HEK293 (cell line): ENCODE data around the gene TEAD3.

ENCODE experiments used
- CTCF ChIA-PET: fragments of 350-600 bp; formaldehyde crosslinking; extraction: SDS; loops from one replicate; lab custom pipeline; 2021; ENCODE audit warnings: antibody characterized with exemption; lab: Yijun Ruan, JAX
- POLR2A ChIA-PET: fragments of 300-600 bp; formaldehyde crosslinking; extraction: SDS; loops from one replicate; lab custom pipeline; 2020; ENCODE audit warnings: antibody characterized with exemption, inconsistent platforms; lab: Yijun Ruan, JAX
- H3K27ac ChIP-seq: fragments of 200-500 bp; sonication (Bioruptor generic); 2 replicates; pipeline ENCODE4 v1.5.1; 2014; ENCODE audit warnings: low read depth, low read length, control low read depth, inconsistent platforms; ENCODE audit errors: extremely low read depth
- H3K36me3 ChIP-seq, 2 experiments: fragments of 200-500 bp in 1 of 2; sonication (Bioruptor generic) in 1 of 2; 1 replicate in 1 of 2; 2 replicates in 1 of 2; pipeline ENCODE4 v1.5.1; 2014 to 2017; ENCODE audit warnings: inconsistent platforms in 2 of 2, low read length in 2 of 2; ENCODE audit not compliant: control insufficient read depth in 2 of 2, insufficient read depth in 1 of 2
- H3K4me1 ChIP-seq: fragments of 200-500 bp; sonication (Bioruptor generic); 2 replicates; pipeline ENCODE4 v1.5.1; 2014; ENCODE audit warnings: mild to moderate bottlenecking, low read length, inconsistent platforms; ENCODE audit not compliant: control insufficient read depth, insufficient read depth
- H3K4me3 ChIP-seq: 2 replicates; pipeline ENCODE4 v1.5.1; 2011; ENCODE audit warnings: low read depth, mild to moderate bottlenecking, control low read depth, low read length, moderate library complexity
- H3K9me3 ChIP-seq: fragments of 200-500 bp; sonication (Bioruptor generic); 2 replicates; pipeline ENCODE4 v1.5.1; 2014; ENCODE audit warnings: low read depth, low read length, inconsistent platforms; ENCODE audit not compliant: control insufficient read depth, insufficient read depth
- CTCF ChIP-seq: fragments of 450-650 bp; formaldehyde crosslinking; IDR thresholded peaks from 2 replicates; pipeline ENCODE4 v1.5.1; 2016; ENCODE audit warnings: missing biosample characterization, missing genetic modification characterization
- GLI2 ChIP-seq: fragments of 450-650 bp; formaldehyde crosslinking; IDR thresholded peaks from 2 replicates; pipeline ENCODE4; 2017; ENCODE audit warnings: missing biosample characterization, missing genetic modification characterization, low read depth, borderline replicate concordance
- GLIS1 ChIP-seq: fragments of 450-650 bp; formaldehyde crosslinking; IDR thresholded peaks from 2 replicates; pipeline ENCODE4 v1.5.1; 2016; ENCODE audit warnings: missing biosample characterization, missing genetic modification characterization
- GLIS2 ChIP-seq: fragments of 450-650 bp; formaldehyde crosslinking; IDR thresholded peaks from 2 replicates; pipeline ENCODE4 v1.5.1; 2016; ENCODE audit warnings: missing biosample characterization, missing genetic modification characterization
- HOXC10 ChIP-seq: sonication (generic); formaldehyde crosslinking; IDR thresholded peaks from 2 replicates; pipeline ENCODE4 v1.8.1; 2023; ENCODE audit warnings: mild to moderate bottlenecking, missing genetic modification reagents
- KLF10 ChIP-seq: fragments of 450-650 bp; IDR thresholded peaks from 2 replicates; pipeline ENCODE4 v1.5.1; 2018; ENCODE audit warnings: missing biosample characterization, mild to moderate bottlenecking, missing genetic modification characterization
- SALL2 ChIP-seq: fragments of 450-650 bp; formaldehyde crosslinking; IDR thresholded peaks from 2 replicates; pipeline ENCODE4 v1.5.0; 2017; ENCODE audit warnings: missing biosample characterization, mild to moderate bottlenecking, missing genetic modification characterization, borderline replicate concordance
- SCRT2 ChIP-seq: fragments of 450-650 bp; formaldehyde crosslinking; IDR thresholded peaks from 2 replicates; pipeline ENCODE4 v1.5.1; 2016; ENCODE audit warnings: missing biosample characterization, missing genetic modification characterization
- SP3 ChIP-seq: fragments of 450-650 bp; formaldehyde crosslinking; IDR thresholded peaks from 2 replicates; pipeline ENCODE4 v1.5.1; 2016; ENCODE audit warnings: missing biosample characterization, missing genetic modification characterization
- SP7 ChIP-seq: fragments of 450-650 bp; formaldehyde crosslinking; IDR thresholded peaks from 2 replicates; pipeline ENCODE4 v1.5.1; 2016; ENCODE audit warnings: missing biosample characterization, missing genetic modification characterization
- ZBTB20 ChIP-seq: fragments of 450-650 bp; formaldehyde crosslinking; IDR thresholded peaks from 2 replicates; pipeline ENCODE4 v1.5.1; 2016; ENCODE audit warnings: missing biosample characterization, missing genetic modification characterization
- ZBTB26 ChIP-seq: fragments of 450-650 bp; formaldehyde crosslinking; optimal IDR thresholded peaks from 2 replicates; pipeline ENCODE3; 2016; ENCODE audit warnings: missing biosample characterization, mild to moderate bottlenecking, missing genetic modification characterization
- ZEB2 ChIP-seq: fragments of 450-650 bp; formaldehyde crosslinking; IDR thresholded peaks from 2 replicates; pipeline ENCODE4 v1.5.1; 2016; ENCODE audit warnings: missing biosample characterization, missing genetic modification characterization
- ZFHX2 ChIP-seq: fragments of 450-650 bp; formaldehyde crosslinking; conservative IDR thresholded peaks from 2 replicates; pipeline ENCODE4 v1.5.1; 2016; ENCODE audit warnings: missing biosample characterization, missing genetic modification characterization
- ZFP37 ChIP-seq: fragments of 450-650 bp; formaldehyde crosslinking; IDR thresholded peaks from 2 replicates; pipeline ENCODE4 v1.5.1; 2016; ENCODE audit warnings: missing biosample characterization, missing genetic modification characterization
- ZIC2 ChIP-seq: fragments of 450-650 bp; formaldehyde crosslinking; IDR thresholded peaks from 2 replicates; pipeline ENCODE4 v1.5.1; 2016; ENCODE audit warnings: missing biosample characterization, missing genetic modification characterization
- ZNF133 ChIP-seq: fragments of 450-650 bp; formaldehyde crosslinking; IDR thresholded peaks from 2 replicates; pipeline ENCODE4 v1.5.1; 2016; ENCODE audit warnings: missing biosample characterization, missing genetic modification characterization
- ZNF140 ChIP-seq: fragments of 450-650 bp; formaldehyde crosslinking; IDR thresholded peaks from 2 replicates; pipeline ENCODE4 v1.5.1; 2016; ENCODE audit warnings: missing biosample characterization, missing genetic modification characterization
- ZNF169 ChIP-seq: fragments of 450-650 bp; formaldehyde crosslinking; IDR thresholded peaks from 2 replicates; pipeline ENCODE4 v1.5.1; 2016; ENCODE audit warnings: missing biosample characterization, missing genetic modification characterization
- ZNF211 ChIP-seq: fragments of 450-650 bp; formaldehyde crosslinking; IDR thresholded peaks from 2 replicates; pipeline ENCODE4 v1.5.1; 2016; ENCODE audit warnings: low read depth, missing biosample characterization, missing genetic modification characterization
- ZNF221 ChIP-seq: fragments of 450-650 bp; formaldehyde crosslinking; IDR thresholded peaks from 2 replicates; pipeline ENCODE4 v1.5.1; 2017; ENCODE audit warnings: missing biosample characterization, missing genetic modification characterization, borderline replicate concordance
- ZNF223 ChIP-seq: fragments of 450-650 bp; formaldehyde crosslinking; IDR thresholded peaks from 2 replicates; pipeline ENCODE4 v1.5.1; 2016; ENCODE audit warnings: missing biosample characterization, missing genetic modification characterization
- ZNF248 ChIP-seq: fragments of 450-650 bp; formaldehyde crosslinking; IDR thresholded peaks from 2 replicates; pipeline ENCODE4 v1.5.1; 2017; ENCODE audit warnings: missing biosample characterization, missing genetic modification characterization
- ZNF423 ChIP-seq: fragments of 450-650 bp; formaldehyde crosslinking; IDR thresholded peaks from 2 replicates; pipeline ENCODE4 v1.5.1; 2016; ENCODE audit warnings: missing biosample characterization, missing genetic modification characterization
- ZNF529 ChIP-seq: fragments of 450-650 bp; formaldehyde crosslinking; IDR thresholded peaks from 2 replicates; pipeline ENCODE4 v1.5.1; 2017; ENCODE audit warnings: missing genetic modification characterization, missing biosample characterization; ENCODE audit not compliant: insufficient replicate concordance
- ZNF544 ChIP-seq: fragments of 450-650 bp; formaldehyde crosslinking; IDR thresholded peaks from 2 replicates; pipeline ENCODE4 v1.5.0; 2017; ENCODE audit warnings: missing biosample characterization, missing genetic modification characterization
- ZNF580 ChIP-seq: fragments of 450-650 bp; formaldehyde crosslinking; IDR thresholded peaks from 2 replicates; pipeline ENCODE4 v1.5.1; 2016; ENCODE audit warnings: missing biosample characterization, missing genetic modification characterization
- ZNF658 ChIP-seq: fragments of 450-650 bp; formaldehyde crosslinking; IDR thresholded peaks from 2 replicates; pipeline ENCODE4; 2016; ENCODE audit warnings: missing biosample characterization, missing genetic modification characterization
- ZNF664 ChIP-seq: fragments of 450-650 bp; formaldehyde crosslinking; IDR thresholded peaks from 2 replicates; pipeline ENCODE4 v1.5.1; 2016; ENCODE audit warnings: missing biosample characterization, missing genetic modification characterization
- ZNF777 ChIP-seq: fragments of 450-650 bp; formaldehyde crosslinking; IDR thresholded peaks from 2 replicates; pipeline ENCODE4 v1.5.1; 2017; ENCODE audit warnings: missing biosample characterization, missing genetic modification characterization, borderline replicate concordance
- ZNF792 ChIP-seq: fragments of 450-650 bp; formaldehyde crosslinking; IDR thresholded peaks from 2 replicates; pipeline ENCODE4 v1.5.1; 2016; ENCODE audit warnings: missing biosample characterization, missing genetic modification characterization
- ZNF830 ChIP-seq: fragments of 450-650 bp; IDR thresholded peaks from 2 replicates; pipeline ENCODE4 v1.5.0; 2018; ENCODE audit warnings: missing biosample characterization, missing genetic modification characterization, low read depth, mild to moderate bottlenecking, moderate library complexity
- ZSCAN4 ChIP-seq: fragments of 450-650 bp; formaldehyde crosslinking; IDR thresholded peaks from 2 replicates; pipeline ENCODE4 v1.5.1; 2017; ENCODE audit warnings: missing biosample characterization, missing genetic modification characterization

Gene TEAD3

GRCh38 chr6:35468980-35469750, 27.7 kb downstream of the TEAD3 start (continued):
- 0 out of 2 replicates have a peak, but pooled peaks have one; percentile 35 for TF ChIP-seq HOXC10 (CRISPR knock-in tag)
- TF ChIP-seq ZNF529 (tag by site-specific recombination), result no peak
- no peak for TF ChIP-seq ZSCAN4 (tag by site-specific recombination)
- no peak for TF ChIP-seq ZNF664 (tag by site-specific recombination)
- no peak for TF ChIP-seq ZNF658 (tag by site-specific recombination)
- no peak for TF ChIP-seq ZNF777 (tag by site-specific recombination)
- no peak for TF ChIP-seq ZBTB26 (tag by site-specific recombination)
- TF ChIP-seq SCRT2 (tag by site-specific recombination), result peak; percentile 25; the same call in 1 of the 2 replicates
- TF ChIP-seq CTCF (tag by site-specific recombination), result no peak
- TF ChIP-seq ZNF223 (tag by site-specific recombination), result no peak
- no peak for TF ChIP-seq ZNF423
- no peak for TF ChIP-seq ZNF792 (tag by site-specific recombination)
- TF ChIP-seq GLIS2 (tag by site-specific recombination), result peak; percentile 65
- TF ChIP-seq ZIC2 (tag by site-specific recombination), result peak; percentile 29; the same call in 1 of the 2 replicates
- TF ChIP-seq ZNF140 (tag by site-specific recombination), result no peak
- no peak for TF ChIP-seq ZNF580
- TF ChIP-seq ZFP37, result no peak
- no peak for TF ChIP-seq ZNF221 (tag by site-specific recombination)
- peak; percentile 16; the same call in 1 of the 2 replicates for TF ChIP-seq GLIS1
- no peak for TF ChIP-seq KLF10 (tag by site-specific recombination)
- TF ChIP-seq, all 188 proteins: peak for 10

GRCh38 chr6:35468181-35468979, 28.5 kb downstream of the TEAD3 start, which contains the start of gene RPL10A:
RPL10A (plus strand) TSS chr6:35468401; CDS start chr6:35468435, 34 bp downstream.
- H3K36me3 ChIP-seq, result peaks cover 18 to 74% of the 10 kb centered on the region in 2 experiments; a peak in 2 of 3 replicates
- CTCF ChIA-PET, result interaction anchor here (0.5 to 6.3 kb wide), 28 partner anchors 10 to 581 kb away, joined by 3 to 53 read pairs (median 4); partner anchors contain the start of genes ARMC12, FANCE and PPARD
- POLR2A ChIA-PET, result interaction anchor here (0.6 to 9.5 kb wide), 20 partner anchors 11 to 209 kb away, joined by 3 to 198 read pairs (median 3); partner anchors contain the start of genes FANCE, PPARD, TEAD3 and ZNF76
- no peak; the same call in 1 of the 2 replicates for TF ChIP-seq GLI2
- TF ChIP-seq ZNF830 (tag by site-specific recombination), result no peak
- TF ChIP-seq SP3 (tag by site-specific recombination), result peak; percentile 78
- TF ChIP-seq SALL2, result no peak
- TF ChIP-seq SP7 (tag by site-specific recombination), result peak; percentile 91; the same call in 1 of the 2 replicates
- TF ChIP-seq ZBTB20 (tag by site-specific recombination), result peak; percentile 29; the same call in 1 of the 2 replicates
- peak; percentile 93 for TF ChIP-seq ZEB2
- TF ChIP-seq ZNF248 (tag by site-specific recombination), result no peak
- peak; percentile 66 for TF ChIP-seq KLF10 (tag by site-specific recombination)
- no peak for TF ChIP-seq ZFHX2 (tag by site-specific recombination)
- TF ChIP-seq ZNF544, result no peak
- no peak for TF ChIP-seq ZNF211 (tag by site-specific recombination)
- no peak for TF ChIP-seq ZNF169 (tag by site-specific recombination)
- no peak for TF ChIP-seq ZNF133 (tag by site-specific recombination)

More at GRCh38 chr6:35468181-35468979, 28.5 kb downstream of the TEAD3 start, which contains the start of gene RPL10A:
- H3K4me1 ChIP-seq, result 0 out of 2 replicates have a peak, but pooled peaks cover 5% of the 10 kb centered on the region
- H3K27ac ChIP-seq, result peak within 1 kb of the TSS; percentile 100
- H3K9me3 ChIP-seq, result no peaks in the 10 kb centered on the region
- peak within 1 kb of the TSS; percentile 80 for H3K4me3 ChIP-seq
